ENCODE results near the gene NFIX.

NFIX gene

DNA sequence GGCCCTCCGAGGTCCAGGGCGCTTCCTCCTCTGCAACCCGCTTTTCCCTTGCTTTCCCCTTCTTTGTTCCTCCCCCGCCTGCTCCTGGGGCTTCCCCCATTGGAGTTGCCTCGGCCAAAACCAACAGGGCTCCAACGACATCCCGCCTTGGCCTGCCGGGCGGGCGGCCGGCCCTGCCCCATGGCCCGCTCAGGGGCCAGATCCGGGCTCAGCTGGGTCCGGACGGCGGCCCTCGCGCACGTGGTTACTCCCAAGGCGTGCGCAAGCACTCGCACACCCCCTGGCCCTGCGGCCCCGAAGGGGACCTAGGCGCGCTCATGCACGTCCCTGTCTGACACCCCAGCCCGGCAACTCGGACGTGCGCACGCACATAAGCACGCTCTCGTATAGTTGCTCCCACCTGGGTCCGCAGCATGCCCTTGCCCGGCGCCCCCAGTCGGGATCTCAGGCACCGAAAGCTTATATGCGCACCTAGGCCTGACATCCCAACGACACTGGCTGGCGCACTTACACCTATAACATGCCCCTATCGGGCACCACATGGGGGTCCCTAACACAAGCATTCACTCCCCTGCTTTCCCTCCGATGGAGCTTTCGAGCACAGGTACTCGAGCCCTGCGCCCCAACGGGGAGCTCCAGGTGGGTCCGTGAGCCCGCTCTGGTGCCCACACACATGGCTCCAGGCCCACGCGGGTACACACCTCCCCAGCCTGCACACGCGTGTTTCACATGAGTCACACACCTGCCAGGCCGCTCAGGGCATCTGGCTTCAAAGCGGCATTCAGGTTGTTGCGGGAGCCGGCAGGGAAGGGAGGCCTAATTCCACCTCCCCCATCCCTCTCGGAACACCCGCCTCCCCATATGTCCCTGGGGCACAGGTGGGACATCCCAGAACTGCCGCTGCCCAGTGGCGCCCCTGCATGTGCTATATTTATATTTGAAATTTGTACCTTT is 15.0 kb downstream of the NFIX start:
- no peak for DNase-seq

DNA sequence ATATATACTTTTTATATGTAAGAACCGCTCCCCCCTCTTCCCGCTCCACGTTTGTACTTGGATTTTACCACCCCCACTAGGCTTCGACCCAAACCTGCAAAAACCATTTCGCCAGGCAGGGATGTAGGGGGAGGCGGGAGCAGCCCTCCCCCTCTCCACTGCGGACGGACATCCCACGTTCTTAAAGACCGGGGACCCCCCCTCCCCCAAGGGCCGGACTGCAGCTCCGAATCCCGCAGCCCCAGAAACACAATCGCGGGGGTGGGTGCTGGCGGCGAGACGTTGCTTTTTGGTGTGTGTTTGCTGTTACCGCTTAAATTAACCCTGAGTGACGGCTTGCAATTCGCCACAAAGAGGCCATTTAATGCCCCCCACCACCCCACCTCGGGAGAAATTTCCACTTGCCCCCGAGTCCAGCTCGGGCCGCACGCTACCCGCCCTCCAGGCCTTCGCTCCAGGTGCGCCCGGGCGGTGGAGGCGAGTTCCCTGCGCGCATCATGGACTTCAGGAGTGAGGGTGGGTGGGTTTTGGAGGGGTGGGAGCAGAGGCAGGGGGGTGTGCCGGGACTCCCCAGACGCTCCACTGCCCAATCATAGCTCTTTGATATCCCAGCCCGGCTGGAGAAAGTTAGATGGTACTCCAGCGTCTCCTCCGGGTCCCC is 15.8 kb downstream of the NFIX start:
- no peak for DNase-seq

GRCh38 chr19:13011653-13012389 is 16.5 kb downstream of the NFIX start:
- no peak for DNase-seq

DNA sequence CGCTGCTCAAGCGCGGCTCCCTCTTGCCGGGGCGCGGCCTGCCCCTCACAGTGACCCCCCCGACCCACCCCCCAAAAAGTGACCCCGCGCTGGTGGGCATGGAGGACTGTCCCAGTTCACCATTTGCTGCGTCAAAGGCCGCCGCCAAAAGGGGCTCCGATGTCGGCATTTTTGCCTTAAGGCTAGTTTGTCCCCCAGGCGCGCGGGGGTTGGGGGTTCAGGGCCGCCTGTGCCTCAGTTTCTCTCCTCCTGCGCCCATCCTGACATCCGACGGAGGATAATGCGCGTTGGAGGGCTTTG is 17.1 kb downstream of the NFIX start:
- DNase-seq, result no peak

DNA sequence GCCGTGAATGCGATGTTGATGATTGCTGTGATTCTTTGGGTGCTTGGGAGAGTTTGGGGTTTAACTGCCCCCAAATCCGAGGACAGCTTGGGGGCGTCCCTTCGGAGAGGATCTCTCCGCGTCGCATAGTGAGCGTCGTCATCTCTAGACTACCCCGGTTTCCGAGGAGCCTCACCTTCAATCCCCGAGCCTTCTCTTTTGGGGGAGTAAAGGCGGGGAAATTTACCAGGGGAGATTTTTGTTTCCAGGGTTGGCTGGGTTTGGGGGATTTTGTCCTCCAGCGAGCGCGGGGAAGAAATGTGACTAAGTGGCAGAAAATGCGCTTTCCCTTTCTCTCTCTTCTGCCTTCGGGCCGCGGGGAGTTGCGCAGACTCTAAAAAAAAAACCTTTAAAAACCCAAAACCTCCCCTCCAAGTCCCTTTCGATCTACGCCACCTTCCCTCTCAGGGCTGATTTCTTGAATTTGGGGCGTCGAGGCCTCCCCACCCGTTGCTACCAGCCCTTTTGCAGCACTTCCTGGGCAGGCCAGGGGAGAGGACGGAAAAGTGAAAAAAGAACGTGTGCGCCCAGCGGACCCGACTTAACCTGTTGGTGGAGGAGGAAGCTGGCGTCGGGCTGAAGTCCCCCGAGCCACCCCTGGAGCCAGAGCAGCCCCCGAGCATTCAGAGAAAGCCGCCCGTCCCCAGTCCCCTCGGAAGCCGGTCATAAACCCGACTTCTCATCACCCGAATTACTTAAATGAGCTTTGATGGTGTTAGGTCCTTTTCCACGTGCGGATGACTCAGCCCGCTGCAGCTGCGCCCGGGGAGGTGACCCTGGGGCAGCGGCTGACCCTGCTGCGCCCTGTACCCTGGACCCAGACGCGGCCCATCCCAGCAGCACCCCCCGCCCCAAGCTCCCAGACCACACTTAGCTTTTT is 17.7 kb downstream of the NFIX start:
- DNase-seq, result no peak

- DNase-seq, result no peak
Measured at GRCh38 chr19:13013649-13014048, 18.4 kb downstream of the NFIX start.

- no peak for DNase-seq
Measured at GRCh38 chr19:13014101-13014920, 19.0 kb downstream of the NFIX start.

GRCh38 chr19:13014921-13015280 is 19.6 kb downstream of the NFIX start:
- no peak for DNase-seq

DNA sequence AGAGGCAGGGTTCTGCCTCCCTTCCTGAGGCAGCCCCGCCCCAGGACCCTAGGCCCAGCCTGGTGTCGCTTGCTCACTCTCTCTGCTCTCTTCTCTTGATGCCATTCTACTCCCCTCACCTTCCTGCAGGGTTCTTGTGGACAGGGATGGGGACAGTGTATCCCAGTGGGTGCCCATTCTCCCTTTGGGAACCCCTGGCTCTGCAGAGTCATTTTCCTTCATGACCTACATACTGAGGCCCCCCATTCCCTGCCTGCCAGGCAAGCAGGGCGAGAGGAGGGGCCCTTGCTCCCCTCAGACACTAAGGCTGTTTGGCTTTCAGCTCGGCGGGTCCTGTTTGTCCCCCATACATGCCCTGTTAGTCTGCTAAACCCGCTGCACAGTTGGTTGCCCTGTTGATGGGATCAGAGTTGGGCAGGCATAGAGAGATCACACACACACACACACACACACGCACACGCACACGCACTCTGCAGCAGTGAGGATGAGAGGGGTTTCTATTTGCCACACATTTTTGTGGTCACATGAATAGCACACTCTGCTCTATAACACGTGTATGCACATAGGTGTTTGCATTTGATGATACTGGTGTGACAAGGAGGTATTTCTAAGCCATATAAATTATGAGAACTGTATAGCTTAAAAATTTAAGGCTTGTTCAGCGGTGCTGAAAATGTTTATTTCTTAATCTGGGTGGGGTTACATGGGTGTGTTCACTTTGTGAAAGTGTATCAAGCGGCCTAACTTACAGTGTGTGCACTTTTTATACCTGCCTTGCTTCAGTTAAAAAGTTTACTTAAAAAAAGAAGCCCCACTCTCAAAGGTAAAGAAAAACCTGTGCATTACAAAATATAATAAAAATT is 20.3 kb downstream of the NFIX start:
- DNase-seq, result peak; percentile 52

- DNase-seq, result no peak
Measured at GRCh38 chr19:13016245-13016627, 21.0 kb downstream of the NFIX start.

GRCh38 chr19:13016628-13017305 is 21.5 kb downstream of the NFIX start:
- no peak for DNase-seq

DNA sequence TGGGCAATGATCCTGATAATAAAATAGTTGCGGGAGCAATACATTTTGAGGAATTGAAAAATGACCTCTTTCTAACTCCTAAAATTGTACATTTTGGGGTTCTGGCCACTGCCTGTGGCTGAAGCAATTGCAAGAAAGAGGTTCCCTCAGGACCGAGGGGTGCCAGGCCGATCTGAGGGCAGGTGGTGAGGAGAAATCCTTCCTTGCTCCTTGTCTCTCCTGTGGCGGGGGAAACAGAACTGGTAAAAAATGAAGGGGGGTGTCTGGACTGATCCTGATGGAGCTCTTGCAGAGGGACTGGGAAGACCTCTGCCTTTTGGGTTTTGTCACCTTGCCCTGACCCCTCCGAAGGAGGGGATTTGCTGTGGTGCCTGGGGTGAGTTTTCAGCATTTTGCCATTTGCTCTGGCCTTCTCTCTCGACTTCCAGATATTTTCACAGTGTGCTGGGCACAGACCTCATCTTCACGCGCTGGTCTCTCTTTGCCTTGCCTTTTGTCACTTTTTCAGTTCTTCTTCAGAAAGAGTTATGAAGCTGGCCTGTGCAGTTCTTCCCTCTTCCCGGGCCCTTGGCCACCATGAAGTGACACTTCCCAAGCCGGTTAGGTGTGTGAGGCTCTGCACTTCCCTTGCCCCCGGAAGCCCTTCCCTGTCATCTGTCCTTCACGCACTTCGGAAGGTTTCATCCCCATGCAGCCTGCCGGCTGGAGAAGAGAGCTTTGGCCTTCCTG is 22.2 kb downstream of the NFIX start:
- DNase-seq, result no peak

- no peak for DNase-seq
Measured at GRCh38 chr19:13018035-13018914, 23.0 kb downstream of the NFIX start.

DNA sequence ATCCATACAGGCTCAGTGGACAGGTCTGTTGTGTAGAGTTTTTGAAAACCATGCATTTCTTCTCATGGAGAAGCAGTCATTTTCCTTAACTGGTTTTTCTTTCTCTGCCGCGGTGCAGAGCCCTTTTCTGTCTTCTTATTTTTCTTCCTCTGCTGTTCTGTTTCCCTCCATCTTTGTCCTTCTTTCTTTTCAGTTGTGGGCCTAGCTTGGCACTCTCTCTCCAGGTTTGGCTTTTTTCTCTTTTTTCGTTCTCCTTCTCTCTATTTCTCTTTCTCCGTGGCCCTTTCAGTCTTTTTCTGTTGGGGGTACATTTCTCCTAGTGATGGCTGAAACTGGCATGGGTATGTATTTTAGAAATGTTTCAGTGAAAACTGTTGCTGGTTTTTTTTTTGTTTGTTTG is 24.1 kb downstream of the NFIX start:
- DNase-seq, result no peak

- DNase-seq, result no peak
Measured at GRCh38 chr19:13020002-13020414, 24.7 kb downstream of the NFIX start.

GRCh38 chr19:13022111-13022858 is 27.0 kb downstream of the NFIX start:
- no peak for DNase-seq

DNA sequence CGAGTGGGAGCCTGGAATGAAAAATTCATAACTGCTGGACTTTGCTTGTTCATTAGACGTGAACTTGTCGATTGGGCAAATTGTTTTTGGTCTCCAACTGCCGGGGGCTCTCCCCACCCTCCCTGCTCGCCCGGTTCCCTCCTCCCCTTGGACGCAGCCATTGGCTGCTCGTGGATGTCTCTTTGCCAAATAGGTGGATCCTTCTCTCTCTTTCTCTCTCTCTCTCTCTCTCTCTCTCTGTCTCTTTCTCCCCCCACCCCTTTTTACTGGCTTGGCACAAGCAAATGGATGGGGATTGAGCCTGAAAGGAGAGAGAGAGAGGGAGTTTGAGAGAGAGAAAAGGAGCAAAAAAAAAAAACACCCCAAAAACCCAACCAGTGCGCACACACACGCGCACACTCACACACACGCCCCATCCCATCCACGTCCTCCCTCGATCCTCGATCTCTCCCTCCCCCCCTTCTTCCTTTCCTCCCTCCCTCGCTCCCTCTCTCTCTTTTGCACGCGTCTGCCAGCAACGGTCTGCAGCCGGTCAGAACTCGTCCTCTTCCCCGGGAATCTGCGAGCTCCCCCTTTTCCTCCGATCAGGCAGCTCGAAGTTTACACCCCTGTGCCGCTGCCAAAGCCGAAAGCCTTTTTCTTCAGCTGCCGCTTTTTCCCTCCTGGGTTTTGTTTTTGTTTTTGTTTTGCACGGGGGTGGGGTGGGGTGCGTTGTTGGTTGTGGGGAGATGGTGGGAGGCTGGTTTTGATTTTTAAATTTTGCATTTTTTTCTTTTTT is 27.8 kb downstream of the NFIX start:
- DNase-seq, result peak; percentile 94
